ENCODE results near the gene JAK1.
"Not testable (repeated sequence)": the region's sequence is repeated elsewhere in the genome, so short reads cannot be mapped to it uniquely, and the experiment has no call there.

The JAK1 gene

GRCh38 chr1:65003316-65003664 lies 36.9 kb upstream of the JAK1 start:
- in situ Hi-C loops (cut with HindIII; ENCODE audit: low sequenced_read_pairs): no loop called here
- DNase-seq (ENCODE audit: low read depth, low spot score): no peak
- H3K4me3 ChIP-seq (ENCODE audit: low read depth, low read length): peak overlapping the region; percentile 53
- TF ChIP-seq CTCF (IDR thresholded peaks at IDR 0.05; ENCODE audit: low read depth, low read length): no peak

GRCh38 chr1:65002508-65003315 lies 36.4 kb upstream of the JAK1 start:
- no peak for TF ChIP-seq CTCF (IDR thresholded peaks at IDR 0.05; ENCODE audit: low read depth, low read length)
- DNase-seq (ENCODE audit: low read depth, low spot score): peak; percentile 81
- in situ Hi-C loops (cut with HindIII; ENCODE audit: low sequenced_read_pairs): no loop called here
- H3K4me3 ChIP-seq (ENCODE audit: low read depth, low read length): peak overlapping the region; percentile 53

GRCh38 chr1:65002156-65002507 lies 35.8 kb upstream of the JAK1 start:
- DNase-seq (ENCODE audit: low read depth, low spot score): no peak
- in situ Hi-C loops (cut with HindIII; ENCODE audit: low sequenced_read_pairs): no loop called here
- peak overlapping the region; percentile 53 for H3K4me3 ChIP-seq (ENCODE audit: low read depth, low read length)
- no peak for TF ChIP-seq CTCF (IDR thresholded peaks at IDR 0.05; ENCODE audit: low read depth, low read length)

GRCh38 chr1:65001231-65001792 lies 35.0 kb upstream of the JAK1 start:
- in situ Hi-C loops (cut with HindIII; ENCODE audit: low sequenced_read_pairs): no loop called here
- TF ChIP-seq CTCF (IDR thresholded peaks at IDR 0.05; ENCODE audit: low read depth, low read length): no peak
- no peak overlapping the region for H3K4me3 ChIP-seq (ENCODE audit: low read depth, low read length)
- DNase-seq (ENCODE audit: low read depth, low spot score): peak; percentile 38

GRCh38 chr1:64998425-64998948 lies 32.1 kb upstream of the JAK1 start:
- H3K4me3 ChIP-seq (ENCODE audit: low read depth, low read length); DNase-seq (ENCODE audit: low read depth, low spot score); in situ Hi-C loops (cut with HindIII; ENCODE audit: low sequenced_read_pairs): not testable (repeated sequence)

GRCh38 chr1:64996541-64997257 lies 30.4 kb upstream of the JAK1 start:
- no peak for TF ChIP-seq CTCF (IDR thresholded peaks at IDR 0.05; ENCODE audit: low read depth, low read length)
- no peak overlapping the region for H3K4me3 ChIP-seq (ENCODE audit: low read depth, low read length)
- in situ Hi-C loops (cut with HindIII; ENCODE audit: low sequenced_read_pairs): no loop called here
- no peak for DNase-seq (ENCODE audit: low read depth, low spot score)

- DNase-seq (ENCODE audit: low read depth, low spot score): no peak
- no peak for TF ChIP-seq CTCF (IDR thresholded peaks at IDR 0.05; ENCODE audit: low read depth, low read length)
- in situ Hi-C loops (cut with HindIII; ENCODE audit: low sequenced_read_pairs): no loop called here
- no peak overlapping the region for H3K4me3 ChIP-seq (ENCODE audit: low read depth, low read length)
These were observed 29.0 kb upstream of the JAK1 start for GRCh38 chr1:64995316-64995715.
